Adrenal gland (tissue), 12 donors: ENCODE results near the gene THSD7B. TPM values are rescaled to one million over a fixed set of nuclear protein-coding genes. Genes with fewer than 3 reads are reported as not detected.

Experiments used
- DNase-seq, 7 donors: peaks; one replicate each; pipeline ENCODE4 v3.0.0-alpha.2; 2019 to 2020
- H3K27ac ChIP-seq, 5 donors: fragments of 200-600 bp; sonication (generic) in 4 of 5; 1 replicate in 3 of 5; 2 replicates in 2 of 5; pipeline versions ENCODE4 v1.5.1 to v1.8.0; 2016 to 2020; ENCODE audit warnings: mild to moderate bottlenecking in 1 of 5
- H3K27me3 ChIP-seq: fragments of 200-600 bp; 2 replicates; pipeline ENCODE4 v1.8.0; 2021
- H3K36me3 ChIP-seq, 2 donors: fragments of 200-600 bp; replicated peaks in 1 of 2; 1 replicate in 1 of 2; 2 replicates in 1 of 2; pipeline versions ENCODE4 v1.5.1 to v1.8.0; 2018 to 2022
- H3K4me1 ChIP-seq, 2 donors: fragments of 200-600 bp; replicated peaks in 1 of 2; 1 replicate in 1 of 2; 2 replicates in 1 of 2; pipeline versions ENCODE4 v1.5.1 to v1.8.0; 2018 to 2021
- H3K4me3 ChIP-seq, 4 donors: fragments of 200-600 bp; sonication (generic) in 3 of 4; one replicate each; pipeline ENCODE4 v1.5.1; 2016 to 2018
- H3K9me3 ChIP-seq, 3 donors: fragments of 200-600 bp; sonication (generic) in 1 of 3; replicated peaks in 1 of 3; 1 replicate in 2 of 3; 2 replicates in 1 of 3; pipeline versions ENCODE4 v1.5.1 to v1.8.0; 2016 to 2021
- POLR2A ChIP-seq, 2 donors: fragments of 450-650 bp; IDR thresholded peaks; one replicate each; pipeline ENCODE4 v1.6.1; 2017; ENCODE audit warnings: antibody characterized with exemption in 2 of 2, mild to moderate bottlenecking in 2 of 2, moderate library complexity in 1 of 2
- WGBS, 4 donors: extraction: QIAGEN DNeasy Blood & Tissue Kit in 2 of 4; methylation state at CpG; one replicate each; pipeline versions ENCODE4 v1.1.5 to v1.1.7; 2013 to 2017; 5-methylcytosine and 5-hydroxymethylcytosine counted together
- intact Hi-C, 2 donors: fragments of 100-400 bp; cut with DNase I; formaldehyde crosslinking; loops; one replicate each; pipeline versions ENCODE4 v1.14.1 to v1.15.0; 2022 to 2023
- polyA plus RNA-seq, 3 donors: library from polyadenylated mRNA; stranded (reverse); fragments of 200-250 nt in 2 of 3; fragments of 350-450 nt in 1 of 3; fragmentation: Illumina TruSeq in 1 of 3; extraction: RNeasy Lipid Tissue Mini Kit (QIAGEN cat#74804) in 1 of 3; gene quantifications; one replicate each; pipeline ENCODE4 v1.2.3, GENCODE V29; 2013 to 2014
- total RNA-seq, 9 donors: library from RNA; depleted of rRNA in 4 of 9; stranded (reverse); fragments of >200 nt in 4 of 9; fragments of 120-200 nt in 1 of 9; fragmentation: NEBNext Ultra II Directional in 1 of 9; extraction: Animal tissue kit (Norgen Biotek cat#: 25700) in 1 of 9; gene quantifications; one replicate each; pipeline versions ENCODE4 v1.1.0 to v1.2.4, GENCODE V29; 2013 to 2023
- TF ChIP-seq, protein P1 (sequence below), 6 experiments: fragments of 450-650 bp in 4 of 6; fragments of 200-600 bp in 2 of 6; sonication (generic) in 1 of 6; IDR thresholded peaks; 1 replicate in 5 of 6; 2 replicates in 1 of 6; pipeline versions ENCODE4 v1.5.1 to v1.8.0; 2016 to 2021; ENCODE audit warnings: antibody characterized with exemption in 6 of 6, mild to moderate bottlenecking in 2 of 6, moderate library complexity in 1 of 6
- donor health status: healthy with polysubstance abuse.
- donor health status: Bipolar disorder and iron deficiency.
- donor health status: DM: yes; HTN: yes; CAD: no.
- donor health status: DM: no; HTN: no; CAD: no.
- donor health status: DM: no; HTN: no; CAD: no.
- donor health status: DM: yes; HTN: yes; CAD: no.

THSD7B gene
- total and polyA plus RNA-seq, 12 donors = under 0.01 to 0.44 (median 0.12) TPM; not detected in 4

DNA sequence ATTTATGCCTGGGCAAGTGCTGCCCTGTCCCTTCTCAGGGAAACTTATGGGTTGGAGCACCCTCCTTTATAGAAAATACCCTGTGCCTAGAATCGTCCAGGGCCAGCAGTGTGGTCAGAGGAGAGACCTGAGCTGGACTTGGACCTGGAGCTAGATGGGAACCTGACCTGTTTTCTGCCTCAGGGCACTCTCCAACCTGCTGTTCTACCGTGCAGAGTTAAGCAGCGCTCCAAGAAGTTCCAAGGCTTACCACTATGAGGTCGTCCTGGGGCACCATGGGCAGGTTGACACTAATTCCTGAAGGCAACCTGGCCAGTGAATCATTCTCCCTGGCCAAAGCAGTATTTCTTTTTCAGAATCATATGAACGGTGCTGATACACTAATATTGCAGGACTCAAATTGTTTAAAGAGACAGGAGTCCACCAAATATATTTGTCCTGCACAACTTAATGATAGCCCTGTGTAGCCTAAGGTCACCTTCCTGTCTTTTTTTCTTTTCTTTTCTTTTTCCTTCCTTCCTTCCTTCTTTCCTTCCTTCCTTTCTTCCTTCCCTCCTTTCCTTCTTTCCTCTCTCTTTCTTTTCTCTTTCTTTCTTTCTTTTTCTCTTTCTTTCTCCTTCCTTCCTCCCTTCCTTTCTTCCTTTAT, 743.5 kb downstream of the THSD7B start:
- Histone ChIP-seq H3K27ac (no peak overlapping the region), H3K27me3 (no peaks in the 10 kb centered on the region), H3K4me1 (no peaks in the 10 kb centered on the region), H3K9me3 (no peaks in the 10 kb centered on the region), H3K4me3 (no peak overlapping the region), H3K36me3 (no peaks in the 10 kb centered on the region)
- intact Hi-C loops = no loop called here
- 44 to 67% (median 55%) methylated on average over 2 to 5 of the region's 5 CpGs for WGBS, 4 donors
- DNase-seq = no peak
- TF ChIP-seq POLR2A (IDR thresholded peaks at IDR 0.05) = no peak
- TF ChIP-seq, protein P1, sequence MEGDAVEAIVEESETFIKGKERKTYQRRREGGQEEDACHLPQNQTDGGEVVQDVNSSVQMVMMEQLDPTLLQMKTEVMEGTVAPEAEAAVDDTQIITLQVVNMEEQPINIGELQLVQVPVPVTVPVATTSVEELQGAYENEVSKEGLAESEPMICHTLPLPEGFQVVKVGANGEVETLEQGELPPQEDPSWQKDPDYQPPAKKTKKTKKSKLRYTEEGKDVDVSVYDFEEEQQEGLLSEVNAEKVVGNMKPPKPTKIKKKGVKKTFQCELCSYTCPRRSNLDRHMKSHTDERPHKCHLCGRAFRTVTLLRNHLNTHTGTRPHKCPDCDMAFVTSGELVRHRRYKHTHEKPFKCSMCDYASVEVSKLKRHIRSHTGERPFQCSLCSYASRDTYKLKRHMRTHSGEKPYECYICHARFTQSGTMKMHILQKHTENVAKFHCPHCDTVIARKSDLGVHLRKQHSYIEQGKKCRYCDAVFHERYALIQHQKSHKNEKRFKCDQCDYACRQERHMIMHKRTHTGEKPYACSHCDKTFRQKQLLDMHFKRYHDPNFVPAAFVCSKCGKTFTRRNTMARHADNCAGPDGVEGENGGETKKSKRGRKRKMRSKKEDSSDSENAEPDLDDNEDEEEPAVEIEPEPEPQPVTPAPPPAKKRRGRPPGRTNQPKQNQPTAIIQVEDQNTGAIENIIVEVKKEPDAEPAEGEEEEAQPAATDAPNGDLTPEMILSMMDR (IDR thresholded peaks at IDR 0.05) = no peak

DNA sequence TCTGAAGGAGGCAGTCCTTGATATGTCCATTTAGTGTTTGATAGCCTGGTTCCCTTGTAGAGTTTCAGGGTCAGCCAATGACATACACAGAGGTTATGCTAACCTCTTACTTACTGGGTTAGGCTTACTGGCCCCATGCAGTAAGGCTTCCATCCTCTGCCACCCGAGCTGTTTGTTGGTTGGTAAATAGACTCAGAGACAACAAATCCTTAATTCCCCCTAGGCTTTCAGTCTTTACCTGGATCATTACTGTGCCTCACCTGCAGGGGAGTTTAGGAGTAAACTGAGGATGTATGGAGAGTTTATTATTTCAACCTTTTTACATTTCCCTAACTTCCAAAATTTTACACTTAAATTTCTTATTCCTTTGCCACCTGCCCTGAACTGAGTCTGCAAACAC, 746.2 kb downstream of the THSD7B start:
- Histone ChIP-seq H3K9me3 (no peaks in the 10 kb centered on the region), H3K27ac (no peak overlapping the region), H3K4me1 (no peaks in the 10 kb centered on the region), H3K4me3 (no peak overlapping the region), H3K27me3 (no peaks in the 10 kb centered on the region), H3K36me3 (no peaks in the 10 kb centered on the region)
- intact Hi-C loops = no loop called here
- 20 to 60% (median 51%) methylated on average over 1 of the region's 1 CpG for WGBS, 4 donors
- DNase-seq = no peak
- TF ChIP-seq POLR2A (IDR thresholded peaks at IDR 0.05) = no peak
- TF ChIP-seq, protein P1 (IDR thresholded peaks at IDR 0.05) = no peak

DNA sequence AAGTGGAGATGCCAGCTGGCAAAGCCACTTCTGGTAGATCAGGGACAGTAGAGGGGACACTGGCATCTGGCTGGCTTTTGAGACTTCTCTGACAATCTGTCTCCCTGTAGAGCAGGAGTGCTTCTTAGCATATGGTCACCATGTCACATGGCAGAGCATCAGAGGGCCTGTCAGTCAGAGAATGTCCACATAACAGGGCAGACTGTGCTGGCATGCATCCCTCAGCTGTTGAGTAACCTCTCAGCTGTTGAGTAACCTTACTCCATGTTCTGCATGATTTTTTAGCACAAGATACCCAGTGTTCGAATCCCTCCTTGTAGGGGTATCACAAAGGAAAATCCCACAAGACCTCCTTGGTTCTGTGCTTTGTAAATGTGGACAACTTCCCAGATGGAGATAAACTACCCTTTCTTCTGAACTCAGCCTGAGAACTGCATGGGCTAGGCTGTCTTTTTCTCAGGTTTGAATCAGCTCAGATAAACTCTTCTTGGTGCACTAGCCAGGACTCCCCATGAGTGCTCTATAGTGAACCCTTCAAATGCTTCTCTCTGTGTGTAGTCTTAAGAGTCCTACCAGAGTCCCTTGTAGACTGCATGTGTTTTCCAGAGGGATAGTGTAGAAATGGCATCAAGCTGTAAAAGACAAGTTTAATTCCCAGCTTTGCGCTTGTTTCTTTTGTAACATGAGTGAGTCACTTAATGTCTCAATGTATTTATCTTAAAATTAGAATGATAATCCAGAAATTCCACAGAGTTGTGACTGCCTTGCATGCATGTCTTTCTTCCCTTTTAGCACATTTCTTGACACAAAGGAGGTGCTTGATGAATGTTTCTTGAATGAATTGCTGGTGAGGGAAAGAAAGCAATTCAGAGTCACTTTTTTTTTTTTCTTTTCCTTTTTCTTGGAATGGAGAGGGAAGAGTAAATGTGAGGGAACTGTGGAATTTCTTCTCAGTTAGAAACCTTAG, 756.6 kb downstream of the THSD7B start:
- intact Hi-C loops = no loop called here
- no peaks in the 10 kb centered on the region for H3K27me3 ChIP-seq
- no peak for DNase-seq
- H3K4me1 ChIP-seq = no peaks in the 10 kb centered on the region
- WGBS, 4 donors = 65 to 83% (median 73%) methylated on average over 2 of the region's 2 CpGs
- no peaks in the 10 kb centered on the region for H3K9me3 ChIP-seq
- no peak overlapping the region for H3K27ac ChIP-seq
- TF ChIP-seq, protein P1 (IDR thresholded peaks at IDR 0.05) = no peak
- TF ChIP-seq POLR2A (IDR thresholded peaks at IDR 0.05) = no peak
- H3K4me3 ChIP-seq = no peak overlapping the region
- no peaks in the 10 kb centered on the region for H3K36me3 ChIP-seq

DNA sequence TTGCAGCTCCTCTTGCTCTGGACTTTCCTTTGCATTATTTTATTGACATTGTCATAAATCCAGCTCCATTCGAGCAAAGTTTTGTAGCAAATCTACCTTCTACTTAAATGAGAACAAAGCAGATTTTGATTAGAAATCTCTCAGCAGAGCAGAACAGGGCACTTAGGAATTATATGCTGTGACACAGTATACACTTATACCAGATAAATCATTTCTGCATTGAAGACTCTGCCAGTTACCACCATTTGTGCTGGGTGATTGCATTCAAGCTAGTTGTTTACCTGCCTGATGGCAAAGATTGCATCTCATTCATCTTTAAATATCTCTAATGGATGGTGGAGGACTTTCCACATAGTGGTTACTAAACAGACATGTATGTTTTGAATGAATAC, 757.3 kb downstream of the THSD7B start:
- intact Hi-C loops = no loop called here
- H3K27ac ChIP-seq = no peak overlapping the region
- no peak for DNase-seq
- WGBS, 4 donors = 53 to 62% (median 56%) methylated on average over 1 of the region's 1 CpG
- H3K9me3 ChIP-seq = no peaks in the 10 kb centered on the region
- no peaks in the 10 kb centered on the region for H3K4me1 ChIP-seq
- H3K36me3 ChIP-seq = no peaks in the 10 kb centered on the region
- no peak for TF ChIP-seq POLR2A (IDR thresholded peaks at IDR 0.05)
- TF ChIP-seq, protein P1 (IDR thresholded peaks at IDR 0.05) = no peak
- H3K4me3 ChIP-seq = no peak overlapping the region
- H3K27me3 ChIP-seq = no peaks in the 10 kb centered on the region
